ENCODE data around the gene UVRAG.

The UVRAG gene

GRCh38 chr11:76085270-76085669 is 270.3 kb downstream of the UVRAG start:
- Histone ChIP-seq H3K4me2 (ENCODE audit: low read length) (no peak overlapping the region), H3K79me2 (no peaks in the 10 kb centered on the region), H3K4me1 (peaks cover 5% of the 10 kb centered on the region), H3K9ac (no peak overlapping the region), H3K27me3 (ENCODE audit: control insufficient read depth, insufficient read depth, low read length) (no peaks in the 10 kb centered on the region), H2AFZ (no peak overlapping the region), H3K27ac (no peak overlapping the region), H3K36me3 (ENCODE audit: control insufficient read depth, insufficient read depth, low read length) (no peaks in the 10 kb centered on the region), H3K4me3 (ENCODE audit: low read depth, low read length) (no peak overlapping the region), H3K9me3 (ENCODE audit: control insufficient read depth, low read length) (no peaks in the 10 kb centered on the region)
- no peak for TF ChIP-seq CTCF (IDR thresholded peaks at IDR 0.05)

- Histone ChIP-seq H3K4me1 (peaks cover 5% of the 10 kb centered on the region), H3K9me3 (ENCODE audit: control insufficient read depth, low read length) (no peaks in the 10 kb centered on the region), H3K4me3 (ENCODE audit: low read depth, low read length) (no peak overlapping the region), H3K27me3 (ENCODE audit: control insufficient read depth, insufficient read depth, low read length) (no peaks in the 10 kb centered on the region), H3K27ac (no peak overlapping the region), H3K79me2 (no peaks in the 10 kb centered on the region), H3K36me3 (ENCODE audit: control insufficient read depth, insufficient read depth, low read length) (no peaks in the 10 kb centered on the region), H2AFZ (no peak overlapping the region), H3K4me2 (ENCODE audit: low read length) (no peak overlapping the region), H3K9ac (no peak overlapping the region)
- no peak for TF ChIP-seq CTCF (IDR thresholded peaks at IDR 0.05)
Observed at GRCh38 chr11:76086743-76087635, 272.0 kb downstream of the UVRAG start.

GRCh38 chr11:76087749-76088148 is 272.7 kb downstream of the UVRAG start:
- Histone ChIP-seq H2AFZ (no peak overlapping the region), H3K9me3 (ENCODE audit: control insufficient read depth, low read length) (no peaks in the 10 kb centered on the region), H3K4me2 (ENCODE audit: low read length) (no peak overlapping the region), H3K9ac (no peak overlapping the region), H3K79me2 (no peaks in the 10 kb centered on the region), H3K27ac (no peak overlapping the region), H3K27me3 (ENCODE audit: control insufficient read depth, insufficient read depth, low read length) (no peaks in the 10 kb centered on the region), H3K4me1 (peaks cover 5% of the 10 kb centered on the region), H3K36me3 (ENCODE audit: control insufficient read depth, insufficient read depth, low read length) (no peaks in the 10 kb centered on the region), H3K4me3 (ENCODE audit: low read depth, low read length) (no peak overlapping the region)
- no peak for TF ChIP-seq CTCF (IDR thresholded peaks at IDR 0.05)

GRCh38 chr11:76088511-76088910 is 273.5 kb downstream of the UVRAG start:
- Histone ChIP-seq H2AFZ (no peak overlapping the region), H3K4me3 (ENCODE audit: low read depth, low read length) (no peak overlapping the region), H3K4me2 (ENCODE audit: low read length) (no peak overlapping the region), H3K27me3 (ENCODE audit: control insufficient read depth, insufficient read depth, low read length) (no peaks in the 10 kb centered on the region), H3K9me3 (ENCODE audit: control insufficient read depth, low read length) (no peaks in the 10 kb centered on the region), H3K9ac (no peak overlapping the region), H3K4me1 (peaks cover 3% of the 10 kb centered on the region), H3K27ac (no peak overlapping the region), H3K36me3 (ENCODE audit: control insufficient read depth, insufficient read depth, low read length) (no peaks in the 10 kb centered on the region), H3K79me2 (no peaks in the 10 kb centered on the region)
- no peak for TF ChIP-seq CTCF (IDR thresholded peaks at IDR 0.05)

GRCh38 chr11:76090174-76090573 is 275.2 kb downstream of the UVRAG start:
- H3K4me2 ChIP-seq (ENCODE audit: low read length), result no peak overlapping the region
- no peak overlapping the region for H3K27ac ChIP-seq
- H3K79me2 ChIP-seq, result no peaks in the 10 kb centered on the region
- H3K9me3 ChIP-seq (ENCODE audit: control insufficient read depth, low read length), result no peaks in the 10 kb centered on the region
- no peaks in the 10 kb centered on the region for H3K27me3 ChIP-seq (ENCODE audit: control insufficient read depth, insufficient read depth, low read length)
- no peak overlapping the region for H3K4me3 ChIP-seq (ENCODE audit: low read depth, low read length)
- H2AFZ ChIP-seq, result no peak overlapping the region
- H3K4me1 ChIP-seq, result no peaks in the 10 kb centered on the region
- H3K36me3 ChIP-seq (ENCODE audit: control insufficient read depth, insufficient read depth, low read length), result no peaks in the 10 kb centered on the region
- no peak overlapping the region for H3K9ac ChIP-seq
- no peak for TF ChIP-seq CTCF (IDR thresholded peaks at IDR 0.05)

Measured in parathyroid adenoma (tissue), 2 donors.